ENCODE results near the gene ITIH6. TPM values are rescaled to one million over a fixed set of nuclear protein-coding genes. Genes with fewer than 3 reads are reported as not detected.
"Not testable (repeated sequence)": the region's sequence is repeated elsewhere in the genome, so short reads cannot be mapped to it uniquely, and the experiment has no call there.

ITIH6 gene
- total RNA-seq, 1 donor from 2014 or later: under 0.01 TPM

- Histone ChIP-seq H3K27me3 (ENCODE audit: control insufficient read depth in 3 of 3, insufficient read depth in 3 of 3, low read length in 3 of 3) (no peaks in the 10 kb centered on the region), H3K36me3 (ENCODE audit: control insufficient read depth in 3 of 3, insufficient read depth in 3 of 3, low read length in 3 of 3) (peaks cover 28 to 35% (median 32%) of the 10 kb centered on the region in 3 donors), H3K9ac (ENCODE audit: low read depth in 1 of 3, low read length in 3 of 3) (peak overlapping the region; percentile 81 to 85 (median 84)), H3K9me3 (ENCODE audit: control insufficient read depth in 3 of 3, low read length in 3 of 3) (no peaks in the 10 kb centered on the region), H3K4me3 (ENCODE audit: low read length in 3 of 3) (peak overlapping the region; percentile 74 to 86 (median 81)), H3K4me1 (ENCODE audit: control insufficient read depth in 3 of 3, insufficient read depth in 3 of 3, low read length in 3 of 3) (peaks cover 11 to 16% (median 16%) of the 10 kb centered on the region in 3 donors), H3K27ac (ENCODE audit: low read depth, low read length) (peak overlapping the region; percentile 90)
Measured at GRCh38 chrX:54808109-54808604, 10.1 kb upstream of the ITIH6 start.

- Histone ChIP-seq H3K27me3 (ENCODE audit: control insufficient read depth in 3 of 3, insufficient read depth in 3 of 3, low read length in 3 of 3) (no peaks in the 10 kb centered on the region), H3K4me3 (ENCODE audit: low read length in 3 of 3) (peak within 1 kb of the TSS; percentile 74 to 86 (median 81)), H3K9ac (ENCODE audit: low read depth in 1 of 3, low read length in 3 of 3) (peak within 1 kb of the TSS; percentile 81 to 85 (median 84)), H3K4me1 (ENCODE audit: control insufficient read depth in 3 of 3, insufficient read depth in 3 of 3, low read length in 3 of 3) (peaks cover 11 to 16% (median 16%) of the 10 kb centered on the region in 3 donors), H3K27ac (ENCODE audit: low read depth, low read length) (peak within 1 kb of the TSS; percentile 90), H3K9me3 (ENCODE audit: control insufficient read depth in 3 of 3, low read length in 3 of 3) (no peaks in the 10 kb centered on the region), H3K36me3 (ENCODE audit: control insufficient read depth in 3 of 3, insufficient read depth in 3 of 3, low read length in 3 of 3) (peaks cover 25 to 29% (median 27%) of the 10 kb centered on the region in 3 donors)
Measured at GRCh38 chrX:54807524-54808108, 9.6 kb upstream of the ITIH6 start, which contains the start of gene MAGED2. MAGED2 (plus strand) TSS chrX:54807745; CDS start chrX:54809332, 1,587 bp downstream.

GRCh38 chrX:54799046-54799445, 991 bp upstream of the ITIH6 start:
- no peak overlapping the region for H3K9ac ChIP-seq (ENCODE audit: low read depth in 1 of 3, low read length in 3 of 3)
- no peak overlapping the region for H3K4me3 ChIP-seq (ENCODE audit: low read length in 3 of 3)
- H3K27ac ChIP-seq (ENCODE audit: low read depth, low read length): no peak overlapping the region
- H3K4me1 ChIP-seq (ENCODE audit: control insufficient read depth in 3 of 3, insufficient read depth in 3 of 3, low read length in 3 of 3): no peaks in the 10 kb centered on the region
- H3K27me3 ChIP-seq (ENCODE audit: control insufficient read depth in 3 of 3, insufficient read depth in 3 of 3, low read length in 3 of 3): no peaks in the 10 kb centered on the region
- no peaks in the 10 kb centered on the region for H3K36me3 ChIP-seq (ENCODE audit: control insufficient read depth in 3 of 3, insufficient read depth in 3 of 3, low read length in 3 of 3)
- H3K9me3 ChIP-seq (ENCODE audit: control insufficient read depth in 3 of 3, low read length in 3 of 3): no peaks in the 10 kb centered on the region

GRCh38 chrX:54794795-54795194, 3.3 kb downstream of the ITIH6 start:
- no peaks in the 10 kb centered on the region for H3K27me3 ChIP-seq (ENCODE audit: control insufficient read depth in 3 of 3, insufficient read depth in 3 of 3, low read length in 3 of 3)
- H3K4me3 ChIP-seq (ENCODE audit: low read length in 3 of 3): no peak overlapping the region
- H3K4me1 ChIP-seq (ENCODE audit: control insufficient read depth in 3 of 3, insufficient read depth in 3 of 3, low read length in 3 of 3): no peaks in the 10 kb centered on the region
- no peaks in the 10 kb centered on the region for H3K9me3 ChIP-seq (ENCODE audit: control insufficient read depth in 3 of 3, low read length in 3 of 3)
- H3K27ac ChIP-seq (ENCODE audit: low read depth, low read length): no peak overlapping the region
- H3K36me3 ChIP-seq (ENCODE audit: control insufficient read depth in 3 of 3, insufficient read depth in 3 of 3, low read length in 3 of 3): no peaks in the 10 kb centered on the region
- H3K9ac ChIP-seq (ENCODE audit: low read depth in 1 of 3, low read length in 3 of 3): no peak overlapping the region

GRCh38 chrX:54794028-54794427, 4.0 kb downstream of the ITIH6 start:
- H3K36me3 ChIP-seq (ENCODE audit: control insufficient read depth in 3 of 3, insufficient read depth in 3 of 3, low read length in 3 of 3): no peaks in the 10 kb centered on the region
- no peaks in the 10 kb centered on the region for H3K4me1 ChIP-seq (ENCODE audit: control insufficient read depth in 3 of 3, insufficient read depth in 3 of 3, low read length in 3 of 3)
- H3K27me3 ChIP-seq (ENCODE audit: control insufficient read depth in 3 of 3, insufficient read depth in 3 of 3, low read length in 3 of 3): no peaks in the 10 kb centered on the region
- no peak overlapping the region for H3K4me3 ChIP-seq (ENCODE audit: low read length in 3 of 3)
- H3K9ac ChIP-seq (ENCODE audit: low read depth in 1 of 3, low read length in 3 of 3): no peak overlapping the region
- H3K27ac ChIP-seq (ENCODE audit: low read depth, low read length): no peak overlapping the region
- no peaks in the 10 kb centered on the region for H3K9me3 ChIP-seq (ENCODE audit: control insufficient read depth in 3 of 3, low read length in 3 of 3)

GRCh38 chrX:54789405-54789804, 8.7 kb downstream of the ITIH6 start:
- not testable (repeated sequence) for H3K27me3 ChIP-seq (ENCODE audit: control insufficient read depth in 3 of 3, insufficient read depth in 3 of 3, low read length in 3 of 3); H3K9me3 ChIP-seq (ENCODE audit: control insufficient read depth in 3 of 3, low read length in 3 of 3); H3K4me3 ChIP-seq (ENCODE audit: low read length in 3 of 3); H3K9ac ChIP-seq (ENCODE audit: low read depth in 1 of 3, low read length in 3 of 3); H3K4me1 ChIP-seq (ENCODE audit: control insufficient read depth in 3 of 3, insufficient read depth in 3 of 3, low read length in 3 of 3); H3K36me3 ChIP-seq (ENCODE audit: control insufficient read depth in 3 of 3, insufficient read depth in 3 of 3, low read length in 3 of 3); H3K27ac ChIP-seq (ENCODE audit: low read depth, low read length)

- no peaks in the 10 kb centered on the region for H3K36me3 ChIP-seq (ENCODE audit: control insufficient read depth in 3 of 3, insufficient read depth in 3 of 3, low read length in 3 of 3)
- no peaks in the 10 kb centered on the region for H3K27me3 ChIP-seq (ENCODE audit: control insufficient read depth in 3 of 3, insufficient read depth in 3 of 3, low read length in 3 of 3)
- peaks cover 0 to 4% (median 3%) of the 10 kb centered on the region in 3 donors for H3K4me1 ChIP-seq (ENCODE audit: control insufficient read depth in 3 of 3, insufficient read depth in 3 of 3, low read length in 3 of 3)
- H3K27ac ChIP-seq (ENCODE audit: low read depth, low read length): no peak overlapping the region
- H3K9me3 ChIP-seq (ENCODE audit: control insufficient read depth in 3 of 3, low read length in 3 of 3): peaks cover 0 to 2% (median 0%) of the 10 kb centered on the region in 3 donors
- no peak overlapping the region for H3K4me3 ChIP-seq (ENCODE audit: low read length in 3 of 3)
- H3K9ac ChIP-seq (ENCODE audit: low read depth in 1 of 3, low read length in 3 of 3): no peak overlapping the region
Measured at GRCh38 chrX:54788446-54788845, 9.6 kb downstream of the ITIH6 start.

- no peak overlapping the region for H3K4me3 ChIP-seq (ENCODE audit: low read length in 3 of 3)
- H3K9me3 ChIP-seq (ENCODE audit: control insufficient read depth in 3 of 3, low read length in 3 of 3): peaks cover 0 to 2% (median 0%) of the 10 kb centered on the region in 3 donors
- H3K27ac ChIP-seq (ENCODE audit: low read depth, low read length): no peak overlapping the region
- H3K4me1 ChIP-seq (ENCODE audit: control insufficient read depth in 3 of 3, insufficient read depth in 3 of 3, low read length in 3 of 3): peaks cover 0 to 4% (median 3%) of the 10 kb centered on the region in 3 donors
- H3K9ac ChIP-seq (ENCODE audit: low read depth in 1 of 3, low read length in 3 of 3): no peak overlapping the region
- no peaks in the 10 kb centered on the region for H3K36me3 ChIP-seq (ENCODE audit: control insufficient read depth in 3 of 3, insufficient read depth in 3 of 3, low read length in 3 of 3)
- H3K27me3 ChIP-seq (ENCODE audit: control insufficient read depth in 3 of 3, insufficient read depth in 3 of 3, low read length in 3 of 3): no peaks in the 10 kb centered on the region
Measured at GRCh38 chrX:54786967-54787366, 11.1 kb downstream of the ITIH6 start.

- no peak overlapping the region for H3K9ac ChIP-seq (ENCODE audit: low read depth in 1 of 3, low read length in 3 of 3)
- peaks cover 0 to 2% (median 0%) of the 10 kb centered on the region in 3 donors for H3K9me3 ChIP-seq (ENCODE audit: control insufficient read depth in 3 of 3, low read length in 3 of 3)
- H3K36me3 ChIP-seq (ENCODE audit: control insufficient read depth in 3 of 3, insufficient read depth in 3 of 3, low read length in 3 of 3): no peaks in the 10 kb centered on the region
- H3K27ac ChIP-seq (ENCODE audit: low read depth, low read length): no peak overlapping the region
- H3K4me1 ChIP-seq (ENCODE audit: control insufficient read depth in 3 of 3, insufficient read depth in 3 of 3, low read length in 3 of 3): peaks cover 0 to 4% (median 3%) of the 10 kb centered on the region in 3 donors
- H3K27me3 ChIP-seq (ENCODE audit: control insufficient read depth in 3 of 3, insufficient read depth in 3 of 3, low read length in 3 of 3): no peaks in the 10 kb centered on the region
- no peak overlapping the region for H3K4me3 ChIP-seq (ENCODE audit: low read length in 3 of 3)
Measured at GRCh38 chrX:54785901-54786300, 12.2 kb downstream of the ITIH6 start.

- Histone ChIP-seq H3K36me3 (ENCODE audit: control insufficient read depth in 3 of 3, insufficient read depth in 3 of 3, low read length in 3 of 3) (no peaks in the 10 kb centered on the region), H3K4me1 (ENCODE audit: control insufficient read depth in 3 of 3, insufficient read depth in 3 of 3, low read length in 3 of 3) (peaks cover 6 to 18% (median 8%) of the 10 kb centered on the region in 3 donors), H3K9me3 (ENCODE audit: control insufficient read depth in 3 of 3, low read length in 3 of 3) (no peaks in the 10 kb centered on the region), H3K9ac (ENCODE audit: low read depth in 1 of 3, low read length in 3 of 3) (no peak overlapping the region), H3K27me3 (ENCODE audit: control insufficient read depth in 3 of 3, insufficient read depth in 3 of 3, low read length in 3 of 3) (no peaks in the 10 kb centered on the region), H3K27ac (ENCODE audit: low read depth, low read length) (no peak overlapping the region), H3K4me3 (ENCODE audit: low read length in 3 of 3) (no peak overlapping the region)
Measured at GRCh38 chrX:54776987-54777672, 20.9 kb downstream of the ITIH6 start.

All from skeletal muscle tissue (tissue), 4 donors.